Bronchial epithelial cell (primary cell): ENCODE measurements around the gene KIF4B. TPM values are rescaled to one million over a fixed set of nuclear protein-coding genes. Genes with fewer than 3 reads are reported as not detected.
"Not testable (repeated sequence)": the region's sequence is repeated elsewhere in the genome, so short reads cannot be mapped to it uniquely, and the experiment has no call there.

Experiments
- DNase-seq: peaks from one replicate; pipeline ENCODE4 v3.0.0-alpha.2; 2010; ENCODE audit warnings: low read depth
- FAIRE-seq: peaks from 2 replicates; lab custom pipeline; 2011; peaks lifted over from hg19 to GRCh38; lab: Jason Lieb, UNC
- H3K27me3 ChIP-seq: 2 replicates; pipeline ENCODE4 v1.5.1; 2011; ENCODE audit warnings: low read length; ENCODE audit not compliant: control insufficient read depth, insufficient read depth
- H3K36me3 ChIP-seq: 2 replicates; pipeline ENCODE4 v1.5.1; 2011; ENCODE audit warnings: low read length; ENCODE audit not compliant: control insufficient read depth, insufficient read depth
- H3K4me3 ChIP-seq: 2 replicates; pipeline ENCODE4 v1.5.1; 2011; ENCODE audit warnings: mild to moderate bottlenecking, low read depth, low read length, control low read depth
- total RNA-seq: library from RNA; depleted of rRNA; stranded (reverse); fragments of >200 nt; gene quantifications from 2 replicates; pipeline ENCODE4 v1.2.1, GENCODE V29; 2014
- TF ChIP-seq, protein P1 (sequence below): IDR thresholded peaks from 2 replicates; pipeline ENCODE4 v1.5.1; 2011; ENCODE audit warnings: mild to moderate bottlenecking, moderate library complexity, low read length, control low read depth, inconsistent platforms; ENCODE audit not compliant: insufficient read depth, severe bottlenecking

KIF4B gene
- total RNA-seq, 1 donor from 2014 or later, result under 0.01 TPM

DNA sequence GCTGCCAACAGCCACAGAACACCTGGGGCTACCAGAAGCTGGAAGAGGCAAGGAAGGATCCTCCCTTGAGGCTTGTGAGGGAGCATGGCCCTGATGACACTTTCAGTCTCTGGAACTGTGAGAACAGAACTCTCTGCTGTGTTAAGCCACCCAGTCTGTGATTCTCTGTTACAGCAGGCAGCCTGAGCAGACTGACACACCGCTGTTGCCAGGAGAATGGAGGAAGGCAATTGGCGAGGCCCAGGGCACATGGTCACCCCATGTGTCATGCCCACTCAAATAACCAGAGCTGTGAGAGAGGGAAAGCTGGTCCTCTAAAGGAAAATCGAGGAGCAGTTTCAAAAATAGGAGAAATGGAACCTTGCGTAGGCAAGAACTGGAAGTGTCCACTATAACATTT is 12.0 kb upstream of the KIF4B start:
- no peak for FAIRE-seq
- Histone ChIP-seq H3K27me3 (no peaks in the 10 kb centered on the region), H3K36me3 (no peaks in the 10 kb centered on the region), H3K4me3 (no peak overlapping the region)
- TF ChIP-seq, protein P1, sequence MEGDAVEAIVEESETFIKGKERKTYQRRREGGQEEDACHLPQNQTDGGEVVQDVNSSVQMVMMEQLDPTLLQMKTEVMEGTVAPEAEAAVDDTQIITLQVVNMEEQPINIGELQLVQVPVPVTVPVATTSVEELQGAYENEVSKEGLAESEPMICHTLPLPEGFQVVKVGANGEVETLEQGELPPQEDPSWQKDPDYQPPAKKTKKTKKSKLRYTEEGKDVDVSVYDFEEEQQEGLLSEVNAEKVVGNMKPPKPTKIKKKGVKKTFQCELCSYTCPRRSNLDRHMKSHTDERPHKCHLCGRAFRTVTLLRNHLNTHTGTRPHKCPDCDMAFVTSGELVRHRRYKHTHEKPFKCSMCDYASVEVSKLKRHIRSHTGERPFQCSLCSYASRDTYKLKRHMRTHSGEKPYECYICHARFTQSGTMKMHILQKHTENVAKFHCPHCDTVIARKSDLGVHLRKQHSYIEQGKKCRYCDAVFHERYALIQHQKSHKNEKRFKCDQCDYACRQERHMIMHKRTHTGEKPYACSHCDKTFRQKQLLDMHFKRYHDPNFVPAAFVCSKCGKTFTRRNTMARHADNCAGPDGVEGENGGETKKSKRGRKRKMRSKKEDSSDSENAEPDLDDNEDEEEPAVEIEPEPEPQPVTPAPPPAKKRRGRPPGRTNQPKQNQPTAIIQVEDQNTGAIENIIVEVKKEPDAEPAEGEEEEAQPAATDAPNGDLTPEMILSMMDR, result no peak
- no peak for DNase-seq

DNA sequence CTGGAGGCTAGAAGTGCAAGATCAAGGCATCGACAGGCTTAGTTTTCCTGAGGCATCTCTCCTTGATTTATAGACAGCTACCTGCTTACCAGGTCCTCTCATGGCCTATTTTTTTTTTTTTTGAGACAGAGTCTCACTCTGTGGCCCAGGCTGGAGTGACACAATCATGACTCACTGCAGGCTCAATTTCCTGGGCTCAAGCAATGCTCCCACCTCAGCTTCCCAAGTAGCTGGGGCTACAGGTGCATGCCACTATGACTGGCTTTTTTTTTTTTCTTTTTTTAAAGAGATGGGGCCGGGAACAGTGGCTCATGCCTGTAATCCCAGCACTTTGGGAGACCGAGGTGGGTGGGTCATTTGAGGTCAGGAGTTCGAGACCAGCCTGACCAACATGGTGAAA is 10.8 kb upstream of the KIF4B start:
- DNase-seq, result peak; percentile 79
- H3K36me3 ChIP-seq, H3K27me3 ChIP-seq, FAIRE-seq, H3K4me3 ChIP-seq: not testable (repeated sequence)

DNA sequence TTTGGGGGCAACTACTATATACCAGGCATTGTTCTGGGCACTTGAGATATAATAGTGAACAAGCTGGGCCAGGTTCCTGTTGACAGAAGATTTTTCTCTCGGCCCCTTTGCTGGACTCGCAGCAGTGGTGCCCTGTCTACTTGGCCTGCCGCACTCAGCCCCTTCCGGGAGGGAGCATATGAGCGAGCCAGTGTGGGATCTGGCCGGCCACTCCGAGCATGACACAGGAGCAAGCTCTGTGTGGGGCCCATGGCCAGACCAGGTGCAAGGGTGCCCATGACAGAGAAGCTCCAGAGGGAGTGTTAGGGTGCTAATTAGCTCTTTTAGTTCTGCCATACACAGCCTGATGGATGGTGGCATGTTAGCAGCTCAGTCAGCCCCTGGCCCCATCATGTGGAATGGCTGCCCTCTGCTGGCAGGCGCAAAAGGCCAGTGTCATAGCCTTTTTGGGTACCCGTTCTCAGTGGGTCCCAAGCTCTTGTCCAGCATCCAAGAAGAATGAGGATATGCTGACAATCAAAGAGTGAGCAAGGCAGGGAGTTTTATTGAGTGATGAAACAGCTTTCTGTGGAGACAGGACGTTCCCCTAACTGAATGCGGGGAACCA is 9.3 kb upstream of the KIF4B start:
- FAIRE-seq (no peak), DNase-seq (peak; percentile 27)
- H3K27me3 ChIP-seq, result no peaks in the 10 kb centered on the region
- H3K4me3 ChIP-seq, result no peak overlapping the region
- no peaks in the 10 kb centered on the region for H3K36me3 ChIP-seq
- TF ChIP-seq, protein P1, result peak; percentile 73

DNA sequence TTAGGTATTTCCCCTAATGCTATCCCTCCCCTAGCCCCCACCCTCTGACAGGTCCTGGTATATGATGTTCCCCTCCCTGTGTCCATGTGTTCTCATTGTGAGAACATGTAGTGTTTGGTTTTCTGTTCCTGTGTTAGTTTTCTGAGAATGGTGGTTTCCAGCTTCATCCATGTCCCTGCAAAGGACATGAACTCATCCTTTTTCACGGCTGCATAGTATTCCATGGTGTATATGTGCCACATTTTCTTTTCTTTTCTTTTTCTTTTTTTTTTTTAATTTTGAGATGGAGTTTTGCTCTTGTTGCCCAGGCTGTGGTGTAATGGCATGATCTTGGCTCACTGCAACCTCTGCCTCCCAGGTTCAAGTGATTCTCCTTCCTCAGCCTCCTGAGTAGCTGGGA is 7.3 kb upstream of the KIF4B start:
- not testable (repeated sequence) for H3K36me3 ChIP-seq, H3K4me3 ChIP-seq, DNase-seq, FAIRE-seq, H3K27me3 ChIP-seq

DNA sequence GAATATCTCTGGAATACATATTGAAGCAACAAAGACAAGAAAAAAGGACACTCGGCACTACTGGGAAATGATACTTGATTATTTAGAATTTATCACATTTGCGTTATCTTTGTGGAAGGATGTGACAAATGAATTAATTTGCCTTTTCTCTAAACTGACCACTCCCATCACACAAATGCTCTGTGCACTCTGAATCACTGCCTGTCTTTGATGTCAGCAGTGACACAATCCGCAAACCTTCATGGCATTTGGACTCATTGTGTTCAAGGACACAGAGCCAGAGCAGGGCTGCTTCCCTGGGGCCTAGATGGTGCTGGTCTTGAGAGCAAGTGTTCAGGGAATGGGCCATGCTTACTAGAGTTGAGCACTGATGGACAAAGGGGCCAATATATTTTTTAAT is 4.9 kb upstream of the KIF4B start:
- H3K4me3 ChIP-seq, result no peak overlapping the region
- no peak for DNase-seq
- TF ChIP-seq, protein P1, result no peak
- no peaks in the 10 kb centered on the region for H3K27me3 ChIP-seq
- H3K36me3 ChIP-seq, result no peaks in the 10 kb centered on the region
- no peak for FAIRE-seq

DNA sequence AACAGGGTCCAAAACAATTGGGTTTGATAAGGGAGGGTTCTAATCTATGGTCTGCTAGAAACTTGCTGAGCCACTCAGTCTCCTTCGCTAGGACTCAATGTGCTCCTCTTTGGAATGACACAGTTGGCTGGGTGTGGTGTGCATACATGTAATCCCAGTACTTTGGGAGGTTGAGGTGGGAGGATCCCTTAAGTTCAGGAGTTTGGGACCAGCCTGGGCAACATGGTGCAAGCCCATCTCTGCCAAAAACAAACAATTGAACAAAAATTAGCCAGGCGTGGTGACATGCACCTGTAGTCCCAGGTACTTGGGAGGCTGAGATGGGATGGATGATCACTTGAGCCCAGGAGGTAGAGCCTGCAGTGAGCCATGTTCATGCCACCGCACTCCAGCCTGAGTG is 2.7 kb upstream of the KIF4B start:
- FAIRE-seq, result no peak
- DNase-seq, result no peak
- Histone ChIP-seq H3K27me3 (no peaks in the 10 kb centered on the region), H3K4me3 (no peak overlapping the region), H3K36me3 (no peaks in the 10 kb centered on the region)
- TF ChIP-seq, protein P1, result no peak

DNA sequence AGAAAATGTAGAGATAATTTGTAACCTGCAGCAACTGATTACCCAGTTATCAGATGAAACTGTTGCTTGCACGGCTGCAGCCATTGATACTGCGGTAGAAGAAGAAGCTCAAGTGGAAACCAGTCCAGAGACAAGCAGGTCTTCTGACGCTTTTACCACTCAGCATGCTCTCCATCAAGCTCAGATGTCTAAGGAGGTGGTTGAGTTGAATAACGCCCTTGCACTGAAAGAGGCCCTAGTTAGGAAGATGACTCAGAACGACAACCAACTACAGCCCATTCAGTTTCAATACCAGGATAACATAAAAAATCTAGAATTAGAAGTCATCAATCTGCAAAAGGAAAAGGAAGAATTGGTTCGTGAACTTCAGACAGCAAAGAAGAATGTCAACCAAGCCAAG is 1.7 kb downstream of the KIF4B start:
- H3K27me3 ChIP-seq, result no peaks in the 10 kb centered on the region
- H3K4me3 ChIP-seq, result no peak overlapping the region
- no peaks in the 10 kb centered on the region for H3K36me3 ChIP-seq
- DNase-seq, result no peak
- TF ChIP-seq, protein P1, result no peak
- FAIRE-seq, result no peak
